Activated CD4-positive, alpha-beta T cell treated with anti-CD3 and anti-CD28 coated beads for 4 hours (primary cell): Measurements from ENCODE around the gene AMFR.

Experiments used
- DNase-seq, 2 donors: peaks; one replicate each; pipeline ENCODE4 v3.0.0-alpha.2; 2020

The AMFR gene

GRCh38 chr16:56425439-56425832 lies at the start of gene AMFR:
Gene AMFR, minus strand, starts transcription at chr16:56425545. Its CDS starts 218 bp downstream, at chr16:56425327.
- peak; percentile 49 for DNase-seq

- no peak for DNase-seq
Measured at GRCh38 chr16:56470666-56471065, 45.3 kb upstream of the AMFR start.

GRCh38 chr16:56470232-56470631 lies 44.9 kb upstream of the AMFR start:
- no peak for DNase-seq

GRCh38 chr16:56469748-56470147 lies 44.4 kb upstream of the AMFR start:
- no peak for DNase-seq

GRCh38 chr16:56468800-56469199 lies 43.5 kb upstream of the AMFR start:
- no peak for DNase-seq

GRCh38 chr16:56466344-56466743 lies 41.0 kb upstream of the AMFR start:
- no peak for DNase-seq

GRCh38 chr16:56463153-56463552 lies 37.8 kb upstream of the AMFR start:
- DNase-seq = no peak

GRCh38 chr16:56462064-56462796 lies 36.9 kb upstream of the AMFR start:
- no peak for DNase-seq

- DNase-seq = no peak
Measured at GRCh38 chr16:56460101-56460500, 34.8 kb upstream of the AMFR start.

- no peak for DNase-seq
Measured at GRCh38 chr16:56457927-56458470, 32.7 kb upstream of the AMFR start.

- DNase-seq = no peak
Measured at GRCh38 chr16:56451753-56452689, 26.7 kb upstream of the AMFR start.

- peak; percentile 89 for DNase-seq
Measured at GRCh38 chr16:56450986-56451752, 25.8 kb upstream of the AMFR start, which contains the start of the genes NUDT21 and OGFOD1. Gene NUDT21, minus strand, starts transcription at chr16:56451332. Its CDS starts 130 bp downstream, at chr16:56451202. Gene OGFOD1, plus strand, starts transcription at chr16:56451554. Its CDS starts 59 bp downstream, at chr16:56451613.

- no peak for DNase-seq
Measured at GRCh38 chr16:56450275-56450985, 25.1 kb upstream of the AMFR start.

GRCh38 chr16:56448005-56448404 lies 22.7 kb upstream of the AMFR start:
- no peak for DNase-seq

GRCh38 chr16:56447286-56447685 lies 21.9 kb upstream of the AMFR start:
- DNase-seq = no peak

GRCh38 chr16:56438038-56438437 lies 12.7 kb upstream of the AMFR start:
- DNase-seq = no peak

GRCh38 chr16:56436258-56436657 lies 10.9 kb upstream of the AMFR start:
- no peak for DNase-seq

- no peak for DNase-seq
Measured at GRCh38 chr16:56428091-56428490, 2.7 kb upstream of the AMFR start.

GRCh38 chr16:56426585-56426984 lies 1.2 kb upstream of the AMFR start:
- no peak for DNase-seq

- peak; percentile 41 to 44 for DNase-seq
Measured at GRCh38 chr16:56424791-56425438, 430 bp downstream of the AMFR start.

- DNase-seq = no peak
Measured at GRCh38 chr16:56424404-56424764, 961 bp downstream of the AMFR start.
